Measurements from ENCODE around the gene FMNL1.
A peak's percentile ranks its signal among the peaks of the same experiment; 100 is the strongest.

DNA sequence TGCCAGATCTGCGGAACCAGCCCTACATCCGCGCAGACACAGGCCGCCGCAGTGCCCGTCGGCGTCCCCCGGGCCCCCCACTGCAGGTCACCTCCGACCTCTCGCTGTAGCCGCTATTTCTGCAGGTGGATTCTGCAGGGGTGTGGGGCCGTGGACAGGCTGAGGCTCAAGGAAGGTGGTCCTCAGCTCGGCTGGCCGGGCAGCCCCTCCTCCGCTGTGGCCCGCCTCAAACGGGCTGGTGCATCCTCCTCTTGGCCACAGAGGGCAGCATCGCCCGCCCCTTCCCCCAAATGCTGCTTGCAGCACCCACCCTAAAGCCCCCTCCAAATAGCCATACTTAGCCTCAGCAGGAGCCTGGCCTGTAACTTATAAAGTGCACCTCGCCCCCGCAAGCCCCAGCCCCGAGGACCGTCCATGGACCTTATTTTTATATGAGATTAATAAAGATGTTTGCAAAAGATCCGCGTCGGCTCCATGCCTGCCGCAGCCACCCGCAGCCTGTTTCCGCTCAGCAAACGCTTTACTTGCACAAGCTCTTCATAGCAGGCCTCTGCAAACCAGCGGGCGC lies 25.3 kb downstream of the FMNL1 start:
- TF ChIP-seq POLR2A (IDR thresholded peaks at IDR 0.05) = no peak
- TF ChIP-seq, protein P1, sequence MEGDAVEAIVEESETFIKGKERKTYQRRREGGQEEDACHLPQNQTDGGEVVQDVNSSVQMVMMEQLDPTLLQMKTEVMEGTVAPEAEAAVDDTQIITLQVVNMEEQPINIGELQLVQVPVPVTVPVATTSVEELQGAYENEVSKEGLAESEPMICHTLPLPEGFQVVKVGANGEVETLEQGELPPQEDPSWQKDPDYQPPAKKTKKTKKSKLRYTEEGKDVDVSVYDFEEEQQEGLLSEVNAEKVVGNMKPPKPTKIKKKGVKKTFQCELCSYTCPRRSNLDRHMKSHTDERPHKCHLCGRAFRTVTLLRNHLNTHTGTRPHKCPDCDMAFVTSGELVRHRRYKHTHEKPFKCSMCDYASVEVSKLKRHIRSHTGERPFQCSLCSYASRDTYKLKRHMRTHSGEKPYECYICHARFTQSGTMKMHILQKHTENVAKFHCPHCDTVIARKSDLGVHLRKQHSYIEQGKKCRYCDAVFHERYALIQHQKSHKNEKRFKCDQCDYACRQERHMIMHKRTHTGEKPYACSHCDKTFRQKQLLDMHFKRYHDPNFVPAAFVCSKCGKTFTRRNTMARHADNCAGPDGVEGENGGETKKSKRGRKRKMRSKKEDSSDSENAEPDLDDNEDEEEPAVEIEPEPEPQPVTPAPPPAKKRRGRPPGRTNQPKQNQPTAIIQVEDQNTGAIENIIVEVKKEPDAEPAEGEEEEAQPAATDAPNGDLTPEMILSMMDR (IDR thresholded peaks at IDR 0.05) = peak in 4 of 6 experiments; percentile 16 to 47 (median 23)
